GM21576 (cell line): Measurements from ENCODE around the gene SHLD2.
A peak's percentile ranks its signal among the peaks of the same experiment; 100 is the strongest.
"Not testable (repeated sequence)": the region's sequence is repeated elsewhere in the genome, so short reads cannot be mapped to it uniquely, and the experiment has no call there.

Source experiments
- ATAC-seq: cut with Tn5 transposase; IDR thresholded peaks from one replicate; pipeline ENCODE4 v1.9.1; 2021; ENCODE audit warnings: mild to moderate bottlenecking, moderate library complexity; ENCODE audit not compliant: unreplicated experiment

Gene SHLD2

DNA sequence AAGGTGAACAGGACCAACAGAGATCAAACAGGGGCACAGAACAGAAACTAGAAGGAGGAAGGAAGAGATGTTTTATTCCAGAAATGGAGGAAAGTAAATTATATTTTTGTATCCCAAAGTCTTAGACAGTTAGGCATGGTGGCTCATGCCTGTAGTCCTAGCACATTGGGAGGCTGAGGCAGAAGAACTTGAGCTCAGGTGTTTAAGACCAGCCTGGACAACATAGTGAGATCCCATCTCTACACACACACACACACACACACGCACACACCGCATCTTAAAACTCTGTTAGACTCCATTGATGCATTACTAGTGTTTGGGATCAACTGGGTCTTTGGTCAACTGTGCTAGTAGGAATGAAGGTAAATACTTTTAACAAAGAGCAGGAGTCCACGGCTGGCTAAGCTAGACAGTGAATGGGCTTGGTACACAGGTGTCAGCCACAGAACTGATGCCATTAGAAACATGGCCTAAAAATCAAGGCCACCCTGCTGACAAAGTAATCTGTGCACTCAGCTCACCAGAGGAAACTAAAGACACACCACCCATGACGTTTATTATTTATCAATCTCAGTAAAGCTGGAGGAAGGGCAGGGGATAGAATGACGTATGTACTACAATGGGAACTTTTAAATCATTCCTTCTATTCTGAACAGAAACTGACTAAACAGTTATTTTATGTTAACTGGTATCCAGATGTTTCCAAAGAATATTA, 11.3 kb upstream of the SHLD2 start:
- ATAC-seq: peak; percentile 26

DNA sequence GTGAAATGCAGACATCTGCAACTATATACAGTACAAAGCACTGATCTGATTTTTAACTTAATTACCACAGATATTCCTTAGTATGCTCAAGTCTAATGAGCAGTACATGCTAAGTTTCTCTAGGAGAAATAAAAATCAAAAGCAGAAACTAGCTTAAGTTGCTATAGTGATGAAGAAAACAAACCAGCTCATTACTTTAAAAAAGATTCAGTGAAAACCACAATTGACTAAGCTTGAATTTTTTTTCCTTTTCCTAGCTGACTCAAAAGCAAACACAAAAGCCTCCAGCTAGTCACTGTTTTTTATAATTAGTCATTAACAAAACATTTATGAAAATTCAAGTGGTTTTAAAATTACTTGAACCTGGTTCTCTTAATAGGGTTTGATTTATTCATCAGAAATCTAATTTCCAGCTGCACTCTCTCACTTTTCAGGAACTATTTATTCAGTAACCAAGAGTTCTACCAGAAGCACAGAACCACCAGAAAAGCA, 10.7 kb upstream of the SHLD2 start:
- peak; percentile 71 for ATAC-seq

DNA sequence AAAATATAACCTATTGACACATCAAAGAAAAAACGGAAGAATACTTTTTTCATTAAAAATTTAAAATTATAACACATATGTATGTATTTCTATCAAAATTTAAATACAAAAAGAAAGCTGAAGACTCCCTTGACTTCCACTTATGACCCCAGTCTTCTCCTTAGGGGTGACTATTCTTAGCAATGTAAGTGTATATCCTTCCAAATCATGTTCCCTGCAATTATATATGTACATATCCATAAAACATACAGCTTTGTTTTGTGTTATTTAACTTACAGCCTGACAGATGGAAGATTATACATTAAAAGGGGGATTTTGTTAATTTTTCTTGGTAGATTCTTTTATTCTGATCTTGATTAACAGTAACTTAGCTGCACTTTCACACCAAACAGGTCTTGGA, 9.5 kb upstream of the SHLD2 start:
- ATAC-seq: no peak

DNA sequence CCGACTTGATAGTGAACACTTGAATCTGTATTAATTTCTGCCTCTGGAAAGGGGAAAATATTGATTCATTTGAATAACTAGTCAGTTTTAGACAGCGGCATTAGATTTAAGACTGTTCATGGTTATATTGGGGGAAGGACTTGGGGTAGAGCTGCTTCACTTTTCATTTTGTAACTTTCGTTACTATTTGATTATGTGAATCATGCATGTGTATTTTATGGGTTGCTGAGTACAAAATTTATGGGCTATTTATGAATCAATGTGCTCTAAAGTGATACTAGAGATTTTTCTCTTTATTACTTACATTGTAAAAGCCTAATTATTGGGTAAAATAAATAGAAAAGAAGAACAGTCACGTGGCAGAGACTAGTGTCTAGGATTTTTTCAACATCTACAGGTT, 5.3 kb upstream of the SHLD2 start:
- ATAC-seq: no peak

DNA sequence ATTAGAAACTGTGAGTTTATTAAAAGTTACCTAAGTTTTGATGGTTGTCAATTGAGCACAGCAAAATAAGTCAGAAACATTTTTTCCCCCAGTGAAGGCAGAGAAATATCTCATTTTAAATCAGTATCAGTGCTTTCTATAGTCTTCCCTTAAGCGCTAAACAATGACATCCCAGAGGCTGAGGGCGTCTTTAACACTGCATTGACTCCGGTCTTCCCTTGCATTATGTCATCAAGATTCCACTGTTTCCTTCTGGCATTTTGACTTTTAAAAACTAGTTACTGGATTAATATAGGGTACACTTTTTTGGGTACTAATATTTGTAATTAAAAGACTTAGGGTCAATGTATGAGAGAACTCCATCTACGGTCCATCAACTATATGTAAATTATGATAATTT, 4.2 kb upstream of the SHLD2 start:
- no peak for ATAC-seq

DNA sequence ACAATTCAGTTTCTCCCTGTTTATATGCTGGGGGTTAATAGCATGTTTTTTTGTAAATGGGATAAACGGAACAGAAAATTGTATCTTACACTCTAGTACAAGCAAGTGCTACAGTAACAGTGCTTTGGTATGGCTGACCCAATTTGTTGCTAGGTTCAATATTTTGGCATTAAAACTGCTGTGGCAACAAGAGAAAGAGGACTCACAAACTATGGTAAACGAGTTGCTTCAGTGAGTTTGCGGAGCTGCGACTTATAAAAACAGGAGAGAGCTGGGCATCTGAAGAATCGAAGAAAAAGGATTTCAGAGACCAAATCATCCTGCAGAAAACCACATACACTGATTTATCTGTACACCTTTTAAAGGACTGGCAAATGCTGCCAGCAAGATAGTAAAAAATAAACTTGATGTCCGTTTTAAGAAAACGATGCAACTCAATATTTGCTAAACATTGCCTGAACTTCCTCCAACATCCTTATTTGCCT, 2.6 kb upstream of the SHLD2 start:
- ATAC-seq: no peak

DNA sequence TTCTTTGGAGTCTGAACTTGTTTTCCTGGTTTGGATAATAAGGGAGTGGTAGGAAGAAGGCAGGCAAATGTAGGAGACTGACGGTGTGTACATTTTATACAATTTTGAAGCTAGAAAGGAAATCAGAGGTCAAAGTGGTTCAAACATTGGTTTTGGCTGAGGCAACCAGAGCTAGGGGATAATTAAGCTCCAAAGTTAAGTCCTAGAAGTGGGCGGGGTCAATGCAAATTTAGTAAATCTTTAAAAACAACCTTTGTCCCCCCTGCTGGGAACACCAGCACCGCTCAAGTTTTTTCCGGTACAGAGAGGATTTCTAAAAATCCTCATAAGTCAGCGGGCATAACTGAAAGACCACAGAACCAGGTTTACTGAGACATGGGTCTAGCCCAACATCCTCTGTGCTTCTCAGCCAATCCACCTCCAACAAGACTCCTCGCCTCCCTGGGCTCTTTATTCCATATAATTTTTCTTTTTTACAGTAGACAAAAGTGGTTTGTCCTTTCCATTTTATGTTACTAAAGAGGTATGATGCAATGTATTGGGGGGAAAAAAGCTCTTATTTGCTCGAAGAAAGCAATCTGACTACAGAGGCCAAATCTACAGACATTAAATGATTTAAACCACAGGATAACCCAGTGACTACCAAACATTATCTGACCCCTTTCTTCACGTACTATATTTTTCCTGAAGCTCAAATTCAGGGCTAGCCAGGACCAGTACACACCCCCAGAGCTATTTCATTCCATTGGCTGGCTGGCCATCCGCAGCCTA, 2.0 kb upstream of the SHLD2 start:
- ATAC-seq: no peak

DNA sequence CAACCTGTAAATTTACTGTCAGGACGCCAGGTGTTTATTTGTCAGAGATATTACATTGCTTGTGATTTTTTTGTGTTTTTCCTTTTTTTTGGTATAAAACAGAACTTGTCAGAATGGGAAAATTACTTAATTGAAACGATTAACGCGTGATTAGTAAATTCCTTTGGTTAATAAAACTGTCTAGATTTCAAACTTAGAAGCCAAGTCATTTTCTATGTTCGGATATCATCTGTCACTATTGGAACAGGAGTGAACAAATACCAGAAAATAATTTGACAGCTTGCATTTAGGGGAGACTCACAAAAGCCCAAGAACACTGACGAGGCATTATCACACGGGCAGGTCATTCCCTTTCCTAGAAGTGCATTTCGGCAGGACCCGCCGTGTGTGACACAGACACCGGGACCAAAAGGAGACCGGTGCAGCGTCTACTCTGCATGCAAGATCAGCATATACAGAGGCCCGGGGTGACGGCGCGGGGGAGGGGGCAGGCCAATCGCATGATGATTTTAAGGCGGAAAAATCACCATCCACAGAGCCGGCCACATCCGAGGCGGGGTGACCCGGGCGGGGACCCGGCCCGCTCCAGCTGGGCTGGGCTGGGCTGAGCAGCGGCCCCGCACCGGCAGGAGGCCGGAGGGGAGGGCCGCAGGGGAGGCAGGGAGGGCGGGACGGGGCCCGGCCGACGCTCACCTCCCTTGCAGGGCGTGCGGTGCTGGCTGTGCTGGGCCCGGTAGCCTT, 1.2 kb upstream of the SHLD2 start:
- ATAC-seq: peak; percentile 27

DNA sequence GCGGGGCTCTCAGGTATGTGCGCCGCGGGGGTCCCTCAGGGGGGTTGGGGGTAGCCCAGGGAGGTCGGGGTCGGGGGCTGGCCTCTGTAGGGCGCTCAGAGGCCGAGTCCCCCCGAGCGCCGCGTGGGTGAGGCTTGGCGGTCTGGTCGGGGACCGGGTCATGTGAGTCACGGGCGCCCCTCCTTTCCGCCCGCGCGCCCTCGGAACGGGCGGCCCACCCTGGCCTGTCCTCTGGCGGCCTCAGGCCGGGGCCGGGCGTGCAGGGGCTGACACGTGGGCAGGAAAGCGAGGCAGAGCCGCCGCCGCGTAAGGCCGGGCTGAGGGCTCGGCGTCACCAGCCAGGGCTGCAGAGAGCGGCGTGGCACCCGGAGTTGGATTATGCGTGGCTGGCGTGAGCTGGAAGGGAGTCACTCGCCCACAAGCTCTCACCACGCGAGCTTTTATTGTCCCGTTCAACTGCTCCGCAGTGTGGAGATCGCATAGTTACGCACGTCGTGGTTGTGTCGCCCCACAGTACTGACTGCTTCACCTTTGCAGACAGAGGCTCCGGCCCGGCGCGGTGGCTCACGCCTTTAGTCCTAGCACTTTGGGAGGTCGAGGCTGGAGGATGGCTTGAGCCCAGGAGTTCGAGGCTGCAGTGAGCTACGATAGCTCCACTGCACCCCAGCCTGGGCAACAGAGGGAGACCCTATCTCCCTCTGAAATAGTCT, 385 bp downstream of the SHLD2 start:
- peak; percentile 42 for ATAC-seq

DNA sequence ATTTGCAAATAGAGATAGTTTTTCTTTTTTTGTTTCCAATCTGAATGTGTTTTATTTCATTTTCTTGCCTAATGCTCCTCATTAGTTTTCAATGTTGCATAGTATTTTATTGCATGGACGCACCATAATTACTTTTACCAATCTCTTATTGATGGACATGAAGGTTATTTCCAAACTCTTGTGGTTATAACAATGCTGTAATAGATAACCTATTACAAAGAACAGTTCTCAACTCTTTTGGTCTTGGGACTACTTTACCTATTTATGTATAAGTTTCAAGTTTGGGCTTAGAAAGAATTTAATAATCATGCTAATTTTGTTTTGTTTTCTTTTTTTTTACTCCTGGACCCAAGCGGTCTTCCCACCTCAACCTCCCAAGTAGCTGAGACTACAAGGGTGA, 7.0 kb downstream of the SHLD2 start:
- ATAC-seq: no peak

DNA sequence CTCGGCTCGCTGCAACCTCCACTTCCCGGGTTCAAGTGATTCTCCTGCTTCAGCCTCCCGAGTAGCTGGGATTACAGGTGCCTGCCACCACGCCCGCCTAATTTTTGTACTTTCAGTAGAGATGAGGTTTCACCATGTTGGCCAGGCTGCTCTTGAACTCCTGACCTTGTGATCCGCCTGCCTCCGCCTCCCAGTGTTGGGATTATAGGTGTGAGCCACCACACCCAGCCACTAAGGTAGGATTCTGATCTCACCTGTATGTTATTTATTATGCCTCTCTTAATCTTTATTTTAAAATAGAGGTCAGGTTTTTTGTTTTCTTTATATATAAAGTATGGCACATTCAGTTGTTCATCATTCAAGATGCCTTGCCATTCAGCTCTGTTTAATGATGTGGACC, 9.7 kb downstream of the SHLD2 start:
- ATAC-seq: not testable (repeated sequence)

DNA sequence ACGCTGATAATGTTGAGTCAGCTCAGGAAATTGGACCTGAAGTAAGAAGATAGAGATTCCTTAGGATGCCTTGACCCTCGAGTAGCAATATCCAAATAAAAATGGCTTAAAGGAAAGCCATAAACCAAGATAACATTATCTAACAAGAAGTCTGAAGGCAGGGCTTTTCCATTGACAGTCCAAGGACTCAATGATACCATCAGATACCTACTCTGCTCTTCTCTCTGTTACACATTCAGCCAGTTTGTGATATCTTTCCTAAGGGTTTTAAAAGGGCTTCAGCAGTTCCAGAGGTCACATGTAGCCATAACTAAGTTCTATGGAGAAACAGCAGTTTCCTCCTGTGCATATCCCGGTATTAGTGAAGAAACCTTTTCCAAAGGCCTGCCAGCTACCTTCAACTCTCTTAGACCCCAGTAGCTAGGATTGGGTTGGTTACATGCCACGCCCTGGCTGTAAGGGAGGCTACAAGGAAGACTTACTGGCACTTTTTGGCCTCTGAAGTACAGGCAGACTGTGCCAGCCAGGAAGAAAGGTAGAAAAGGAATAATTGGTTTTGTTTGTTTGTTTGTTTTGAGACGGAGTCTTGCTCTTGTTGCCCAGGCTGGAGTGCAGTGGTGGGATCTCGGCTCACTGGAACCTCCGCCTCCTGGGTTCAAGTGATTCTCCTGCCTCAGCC, 10.6 kb downstream of the SHLD2 start:
- ATAC-seq: no peak

DNA sequence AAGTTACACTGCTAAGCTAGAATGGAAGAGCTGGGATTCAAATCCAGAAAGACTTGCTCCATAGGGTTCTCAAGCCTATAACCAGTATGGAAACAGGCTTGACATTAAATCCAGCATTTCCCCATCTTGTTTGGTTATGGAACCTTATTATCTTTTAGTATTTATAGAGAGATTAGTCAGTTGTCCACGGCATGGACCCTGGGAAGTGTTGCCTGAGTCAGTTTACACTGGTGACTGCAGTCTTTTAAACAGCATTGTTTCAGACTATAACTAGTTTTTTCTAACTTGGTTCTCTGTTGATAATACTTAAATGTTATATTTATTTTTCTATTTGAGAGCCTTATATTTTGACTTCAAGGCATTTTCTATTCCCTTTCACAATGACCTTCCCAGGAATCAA, 23.1 kb downstream of the SHLD2 start:
- ATAC-seq: not testable (repeated sequence)

DNA sequence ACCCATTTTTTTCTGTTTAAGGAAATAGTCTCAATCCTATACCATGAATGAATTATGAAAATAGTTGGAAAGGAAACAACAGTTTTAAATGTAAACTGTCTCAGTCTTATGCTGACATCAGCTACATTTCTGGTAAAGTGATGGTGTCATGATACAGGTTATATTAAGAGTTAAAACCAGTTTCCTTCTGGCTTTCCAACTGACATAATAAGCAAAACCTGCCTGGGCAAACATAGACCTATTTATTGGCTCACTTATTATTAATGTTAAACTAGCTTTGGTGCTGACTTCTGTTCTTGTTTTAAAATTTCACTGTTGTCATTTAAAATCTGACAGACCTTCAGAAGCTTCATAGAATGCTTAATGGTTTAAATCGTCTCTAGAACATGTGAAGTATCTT, 24.0 kb downstream of the SHLD2 start:
- not testable (repeated sequence) for ATAC-seq

DNA sequence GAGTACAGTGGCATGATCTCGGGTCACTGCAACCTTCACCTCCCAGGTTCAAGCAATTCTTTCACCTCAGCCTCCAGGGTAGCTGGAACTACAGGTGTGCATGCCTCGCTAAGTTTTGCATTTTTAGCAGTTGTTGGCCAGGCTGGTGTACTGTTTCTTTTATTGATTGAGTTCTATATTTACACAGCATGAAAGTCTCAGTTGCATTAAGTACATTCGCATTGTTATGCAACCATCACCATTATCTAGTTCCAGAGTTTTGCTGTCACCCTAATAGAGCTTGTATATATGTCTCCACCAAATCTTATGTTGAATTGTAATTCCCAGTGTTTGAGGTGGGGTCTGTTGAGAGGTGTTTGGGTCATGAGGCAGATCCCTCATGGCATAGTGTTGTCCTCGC, 28.3 kb downstream of the SHLD2 start:
- not testable (repeated sequence) for ATAC-seq

DNA sequence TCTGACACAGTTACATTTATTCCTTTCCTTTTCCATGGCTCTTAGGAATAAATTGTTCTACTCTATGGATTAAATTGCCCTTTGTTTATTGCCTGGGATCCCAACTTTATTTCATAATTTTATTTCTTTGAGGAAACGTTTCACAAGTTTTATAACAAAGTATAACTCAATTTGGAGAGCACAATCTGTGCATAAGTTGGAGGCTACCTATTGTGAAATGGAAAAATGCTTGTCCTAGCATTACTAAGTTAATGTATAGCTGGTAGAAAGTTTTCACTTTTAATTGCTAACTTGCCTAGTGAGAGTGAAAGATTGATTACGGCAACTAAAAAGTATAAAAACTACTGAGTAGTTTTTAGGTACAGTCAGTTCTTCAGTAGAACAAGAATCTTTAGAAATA, 32.0 kb downstream of the SHLD2 start:
- not testable (repeated sequence) for ATAC-seq

DNA sequence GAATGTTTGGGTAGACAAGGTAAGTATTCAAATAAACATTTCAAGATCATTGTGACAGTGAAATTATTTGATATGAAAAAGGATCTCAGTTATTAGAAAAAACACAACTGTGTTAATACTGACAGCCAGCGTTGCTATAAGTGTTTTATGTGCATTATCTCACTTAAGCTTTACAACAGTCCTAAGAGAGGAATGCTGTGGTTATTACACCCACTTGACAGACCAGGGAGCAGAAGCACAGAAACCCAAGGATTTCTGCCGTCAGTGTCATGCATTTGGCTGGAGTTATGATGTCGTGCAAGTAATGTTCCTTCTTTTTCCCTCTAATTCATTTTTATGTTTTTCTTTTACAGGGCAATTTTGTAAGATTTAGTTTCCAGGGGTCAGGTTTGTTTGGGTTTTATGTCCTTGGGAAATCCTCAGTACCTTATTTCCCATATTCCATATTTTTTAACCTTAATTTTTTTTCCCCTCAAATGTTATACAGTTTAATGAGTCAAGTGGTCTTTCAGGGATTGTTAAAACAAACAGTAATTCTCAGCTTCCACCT, 32.7 kb downstream of the SHLD2 start:
- ATAC-seq: not testable (repeated sequence)

DNA sequence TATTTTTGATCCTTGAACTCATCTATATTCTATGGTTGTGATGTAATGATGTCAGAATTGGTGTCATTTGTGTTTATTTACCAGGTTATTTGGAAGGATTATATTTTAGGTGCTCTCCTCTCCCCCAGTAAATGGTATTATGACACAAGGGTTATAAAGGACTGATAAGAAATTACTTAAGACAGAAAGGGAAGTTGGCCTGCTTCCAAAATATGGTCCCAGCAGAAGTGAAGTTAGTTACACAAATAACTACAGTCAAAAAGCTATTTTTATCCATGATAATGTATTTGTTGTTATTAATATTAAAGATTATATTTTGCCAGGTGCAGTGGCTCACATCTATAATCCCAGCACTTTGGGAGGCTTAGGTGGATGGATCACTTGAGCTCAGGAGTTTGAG, 37.2 kb downstream of the SHLD2 start:
- not testable (repeated sequence) for ATAC-seq

DNA sequence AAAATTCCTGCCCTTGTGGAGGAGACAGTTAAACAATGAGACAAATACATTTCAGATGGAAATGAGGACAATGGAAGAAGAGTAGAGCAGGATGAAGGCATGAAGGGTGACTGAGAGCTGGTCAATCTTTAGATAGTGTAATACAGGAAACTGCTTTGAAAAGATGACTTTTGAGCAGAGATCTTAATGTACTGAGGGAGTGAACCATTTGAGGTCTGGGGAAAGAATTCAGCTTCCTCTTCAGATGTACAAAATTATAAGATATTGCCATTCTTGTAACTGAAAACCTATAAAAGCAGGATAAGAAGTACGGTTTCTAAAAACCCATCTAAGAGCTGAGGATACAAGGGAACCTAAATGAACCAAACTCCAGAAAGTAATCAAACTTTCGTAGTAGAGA, 38.9 kb downstream of the SHLD2 start:
- not testable (repeated sequence) for ATAC-seq

DNA sequence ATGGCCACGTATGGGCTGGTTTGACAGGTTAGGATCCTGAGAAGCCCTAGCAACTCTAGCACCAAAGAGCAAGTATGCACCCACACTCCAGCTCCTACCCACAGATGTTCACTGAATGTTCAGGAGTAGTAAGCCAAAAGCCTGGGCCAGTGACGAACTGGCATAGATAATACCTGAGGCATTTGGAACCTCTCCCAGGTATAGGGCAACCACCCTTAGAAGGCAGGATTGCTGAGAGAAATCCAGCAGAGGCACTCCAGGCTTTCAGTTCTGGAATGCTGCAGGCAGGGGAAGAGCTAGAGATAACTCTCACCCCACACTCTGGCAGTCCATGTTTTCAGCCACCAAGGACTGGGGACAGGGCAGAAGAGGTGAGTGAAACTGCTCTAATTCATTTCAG, 39.4 kb downstream of the SHLD2 start:
- ATAC-seq: not testable (repeated sequence)
